SK-N-SH (cell line): ENCODE data around the gene C8G.

Source experiments
- CTCF ChIP-seq: fragments of 200-600 bp; sonication (generic); IDR thresholded peaks from 2 replicates; pipeline ENCODE4 v1.6.1; 2017; ENCODE audit warnings: antibody characterized with exemption, mild to moderate bottlenecking, moderate library complexity
- EP300 ChIP-seq, 2 experiments: IDR thresholded peaks; 2 replicates each; pipeline versions ENCODE4 v1.4.0 to v1.6.1; 2012; ENCODE audit warnings: borderline replicate concordance in 1 of 2, low read depth in 1 of 2, low read length in 1 of 2
- FOXM1 ChIP-seq: IDR thresholded peaks from 2 replicates; pipeline ENCODE4 v1.4.0; 2012; ENCODE audit warnings: low read depth, mild to moderate bottlenecking
- MXI1 ChIP-seq: IDR thresholded peaks from 2 replicates; pipeline ENCODE4 v1.6.1; 2012; ENCODE audit warnings: mild to moderate bottlenecking, low read depth, low read length, improper control_type of control experiment
- NFIC ChIP-seq: IDR thresholded peaks from 2 replicates; pipeline ENCODE4 v1.4.0; 2012; ENCODE audit warnings: borderline replicate concordance
- RAD21 ChIP-seq: IDR thresholded peaks from 2 replicates; pipeline ENCODE4 v1.6.1; 2012; ENCODE audit warnings: mild to moderate bottlenecking, low read length
- RCOR1 ChIP-seq: fragments of 150-350 bp; IDR thresholded peaks from 2 replicates; pipeline ENCODE4 v1.6.1; 2017; ENCODE audit warnings: antibody characterized with exemption, low read length
- RFX5 ChIP-seq: IDR thresholded peaks from 2 replicates; pipeline ENCODE4 v1.6.1; 2012; ENCODE audit warnings: mild to moderate bottlenecking, improper control_type of control experiment, low read length
- SMC3 ChIP-seq: IDR thresholded peaks from 2 replicates; pipeline ENCODE4 v1.6.1; 2012; ENCODE audit warnings: low read depth, low read length, improper control_type of control experiment
- TAF1 ChIP-seq: IDR thresholded peaks from 2 replicates; pipeline ENCODE4 v1.6.1; 2012; ENCODE audit warnings: low read depth, mild to moderate bottlenecking, low read length, moderate library complexity, borderline replicate concordance
- TEAD4 ChIP-seq: IDR thresholded peaks from 2 replicates; pipeline ENCODE4 v1.4.0; 2012; ENCODE audit warnings: mild to moderate bottlenecking, borderline replicate concordance; ENCODE audit not compliant: insufficient read depth
- USF1 ChIP-seq: IDR thresholded peaks from 2 replicates; pipeline ENCODE4 v1.4.0; 2012; ENCODE audit warnings: low read depth, borderline replicate concordance
- USF2 ChIP-seq: fragments of 150-350 bp; IDR thresholded peaks from 2 replicates; pipeline ENCODE4 v1.6.1; 2017; ENCODE audit warnings: antibody characterized with exemption, low read length, low read depth, borderline replicate concordance
- YY1 ChIP-seq: IDR thresholded peaks from 2 replicates; pipeline ENCODE4 v1.4.0; 2012; ENCODE audit warnings: low read depth, mild to moderate bottlenecking

GRCh38 chr9:136983656-136984314 lies 38.7 kb downstream of the C8G start:
- TF ChIP-seq CTCF: no peak
- no peak for TF ChIP-seq YY1
- no peak for TF ChIP-seq EP300 (IDR thresholded peaks at IDR 0.05; ENCODE audit: borderline replicate concordance in 1 of 2, low read depth in 1 of 2, low read length in 1 of 2)
- TF ChIP-seq USF2: no peak
- TF ChIP-seq NFIC: no peak
- no peak for TF ChIP-seq MXI1
- TF ChIP-seq TEAD4: no peak
- no peak for TF ChIP-seq RCOR1
- TF ChIP-seq RAD21: no peak
- TF ChIP-seq USF1: no peak
- no peak for TF ChIP-seq RFX5
- no peak for TF ChIP-seq FOXM1
- no peak for TF ChIP-seq SMC3
- no peak for TF ChIP-seq TAF1
